ENCODE measurements around the gene C5AR1. TPM values are rescaled to one million over a fixed set of nuclear protein-coding genes. Genes with fewer than 3 reads are reported as not detected.

C5AR1 gene
- total and polyA plus RNA-seq, 9 of the 15 experiments (the other 6 are each of a cell fraction or from before 2014, with no cell fraction given), result 0.06 to 1.6 (median 0.28) TPM; not detected in 3

DNA sequence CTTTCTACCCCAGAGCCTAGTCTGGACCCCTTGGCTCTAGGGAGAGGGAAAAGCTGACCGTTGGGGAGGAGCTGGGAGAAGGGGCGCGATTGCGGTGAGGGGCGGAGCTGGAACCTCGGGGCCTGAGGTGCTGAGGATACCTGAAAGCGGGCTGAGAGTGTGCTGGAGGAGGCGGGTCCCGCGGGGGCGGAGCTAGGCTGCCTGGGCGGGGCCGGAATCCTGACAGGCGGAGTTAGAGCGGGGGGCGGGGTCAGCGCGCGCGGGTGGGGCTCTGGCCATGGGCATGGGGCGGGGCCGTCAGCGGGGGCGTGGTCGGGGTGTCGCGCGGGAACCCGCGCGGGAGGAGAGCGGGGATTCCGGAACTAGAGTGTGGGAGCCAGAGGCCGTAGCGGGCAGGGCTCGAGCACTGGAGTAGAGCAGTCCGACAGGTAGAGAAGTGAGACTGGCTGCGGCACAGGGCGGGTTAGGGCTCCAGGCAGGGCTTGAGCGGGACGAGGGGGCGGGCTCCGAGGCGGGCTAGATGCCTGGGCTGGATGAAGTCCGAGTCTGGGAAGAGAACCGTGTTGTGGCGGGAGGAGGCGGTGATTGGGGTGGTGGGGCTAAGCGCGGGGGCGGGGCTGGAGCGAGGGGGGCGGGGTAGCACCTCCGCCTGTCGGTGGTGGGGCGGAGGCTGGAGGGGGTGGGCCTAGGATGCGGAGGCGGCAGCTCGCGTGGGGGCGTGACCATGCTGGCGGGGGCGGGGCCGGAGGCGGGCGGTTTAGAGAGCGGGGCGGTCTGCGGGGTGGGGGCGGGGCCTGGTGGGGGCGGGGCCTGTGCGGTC, 35.4 kb upstream of the C5AR1 start, which contains the start of gene INAFM1 (continued):
- TF ChIP-seq, protein P1, sequence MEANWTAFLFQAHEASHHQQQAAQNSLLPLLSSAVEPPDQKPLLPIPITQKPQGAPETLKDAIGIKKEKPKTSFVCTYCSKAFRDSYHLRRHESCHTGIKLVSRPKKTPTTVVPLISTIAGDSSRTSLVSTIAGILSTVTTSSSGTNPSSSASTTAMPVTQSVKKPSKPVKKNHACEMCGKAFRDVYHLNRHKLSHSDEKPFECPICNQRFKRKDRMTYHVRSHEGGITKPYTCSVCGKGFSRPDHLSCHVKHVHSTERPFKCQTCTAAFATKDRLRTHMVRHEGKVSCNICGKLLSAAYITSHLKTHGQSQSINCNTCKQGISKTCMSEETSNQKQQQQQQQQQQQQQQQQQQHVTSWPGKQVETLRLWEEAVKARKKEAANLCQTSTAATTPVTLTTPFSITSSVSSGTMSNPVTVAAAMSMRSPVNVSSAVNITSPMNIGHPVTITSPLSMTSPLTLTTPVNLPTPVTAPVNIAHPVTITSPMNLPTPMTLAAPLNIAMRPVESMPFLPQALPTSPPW (CRISPR knock-in tag; IDR thresholded peaks at IDR 0.05), result peak; percentile 77
- TF ChIP-seq SMAD4 (CRISPR knock-in tag; conservative IDR thresholded peaks at IDR 0.05), result no peak; the same call in 1 of the 2 replicates
- peak; percentile 54 for TF ChIP-seq KDM5B (IDR thresholded peaks at IDR 0.05; ENCODE audit: insufficient replicate concordance, low read depth, low read length)
- TF ChIP-seq ZNF79 (CRISPR knock-in tag; IDR thresholded peaks at IDR 0.05; ENCODE audit: low read depth), result no peak
- TF ChIP-seq NCOA1 (IDR thresholded peaks at IDR 0.05; ENCODE audit: low read depth), result no peak
- TF ChIP-seq LCOR (CRISPR knock-in tag; IDR thresholded peaks at IDR 0.05), result peak; percentile 85; the same call in 1 of the 2 replicates
- TF ChIP-seq, protein P2, sequence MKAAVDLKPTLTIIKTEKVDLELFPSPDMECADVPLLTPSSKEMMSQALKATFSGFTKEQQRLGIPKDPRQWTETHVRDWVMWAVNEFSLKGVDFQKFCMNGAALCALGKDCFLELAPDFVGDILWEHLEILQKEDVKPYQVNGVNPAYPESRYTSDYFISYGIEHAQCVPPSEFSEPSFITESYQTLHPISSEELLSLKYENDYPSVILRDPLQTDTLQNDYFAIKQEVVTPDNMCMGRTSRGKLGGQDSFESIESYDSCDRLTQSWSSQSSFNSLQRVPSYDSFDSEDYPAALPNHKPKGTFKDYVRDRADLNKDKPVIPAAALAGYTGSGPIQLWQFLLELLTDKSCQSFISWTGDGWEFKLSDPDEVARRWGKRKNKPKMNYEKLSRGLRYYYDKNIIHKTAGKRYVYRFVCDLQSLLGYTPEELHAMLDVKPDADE (conservative IDR thresholded peaks at IDR 0.05; ENCODE audit: control insufficient read depth, low read depth, low read length), result peak; percentile 52; the same call in 1 of the 2 replicates
- peak; percentile 91 for TF ChIP-seq CHD2 (IDR thresholded peaks at IDR 0.05; ENCODE audit: low read depth, low read length)
- TF ChIP-seq ZNF140 (CRISPR knock-in tag; IDR thresholded peaks at IDR 0.05), result no peak
- TF ChIP-seq EZH2 (IDR thresholded peaks at IDR 0.05; ENCODE audit: borderline replicate concordance, low read depth, low read length), result no peak
- TF ChIP-seq PRMT5 (CRISPR knock-in tag; IDR thresholded peaks at IDR 0.05), result no peak
- TF ChIP-seq DPF2 (IDR thresholded peaks at IDR 0.05), result peak; percentile 38
- TF ChIP-seq RNF2 (IDR thresholded peaks at IDR 0.05), result no peak
- no peak for TF ChIP-seq NR2C1 (IDR thresholded peaks at IDR 0.05)
- no peak for TF ChIP-seq NR2C1 (tag; IDR thresholded peaks at IDR 0.05)
- TF ChIP-seq PHTF2 (CRISPR knock-in tag; IDR thresholded peaks at IDR 0.05), result no peak
- no peak for TF ChIP-seq ZNF316 (IDR thresholded peaks at IDR 0.05)
- TF ChIP-seq TCF7L2 (IDR thresholded peaks at IDR 0.05; ENCODE audit: low read depth, low read length), result no peak
- no peak for TF ChIP-seq TCFL5 (CRISPR knock-in tag; conservative IDR thresholded peaks at IDR 0.05)
- no peak for TF ChIP-seq BRF1 (IDR thresholded peaks at IDR 0.05; ENCODE audit: borderline replicate concordance, extremely low read depth, insufficient read length)
- TF ChIP-seq, protein P3, sequence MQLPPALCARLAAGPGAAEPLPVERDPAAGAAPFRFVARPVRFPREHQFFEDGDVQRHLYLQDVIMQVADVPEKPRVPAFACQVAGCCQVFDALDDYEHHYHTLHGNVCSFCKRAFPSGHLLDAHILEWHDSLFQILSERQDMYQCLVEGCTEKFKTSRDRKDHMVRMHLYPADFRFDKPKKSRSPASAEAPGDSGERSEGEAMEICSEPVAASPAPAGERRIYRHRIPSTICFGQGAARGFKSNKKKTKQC (CRISPR knock-in tag; IDR thresholded peaks at IDR 0.05), result no peak
- no peak for TF ChIP-seq NR2C2 (CRISPR knock-in tag; IDR thresholded peaks at IDR 0.05)
- no peak for TF ChIP-seq NR2C2 (tag; IDR thresholded peaks at IDR 0.05)
- TF ChIP-seq HEY1 (CRISPR knock-in tag; IDR thresholded peaks at IDR 0.05; ENCODE audit: borderline replicate concordance), result no peak
- no peak for TF ChIP-seq ZNF134 (CRISPR knock-in tag; conservative IDR thresholded peaks at IDR 0.05)
- TF ChIP-seq, protein P4, sequence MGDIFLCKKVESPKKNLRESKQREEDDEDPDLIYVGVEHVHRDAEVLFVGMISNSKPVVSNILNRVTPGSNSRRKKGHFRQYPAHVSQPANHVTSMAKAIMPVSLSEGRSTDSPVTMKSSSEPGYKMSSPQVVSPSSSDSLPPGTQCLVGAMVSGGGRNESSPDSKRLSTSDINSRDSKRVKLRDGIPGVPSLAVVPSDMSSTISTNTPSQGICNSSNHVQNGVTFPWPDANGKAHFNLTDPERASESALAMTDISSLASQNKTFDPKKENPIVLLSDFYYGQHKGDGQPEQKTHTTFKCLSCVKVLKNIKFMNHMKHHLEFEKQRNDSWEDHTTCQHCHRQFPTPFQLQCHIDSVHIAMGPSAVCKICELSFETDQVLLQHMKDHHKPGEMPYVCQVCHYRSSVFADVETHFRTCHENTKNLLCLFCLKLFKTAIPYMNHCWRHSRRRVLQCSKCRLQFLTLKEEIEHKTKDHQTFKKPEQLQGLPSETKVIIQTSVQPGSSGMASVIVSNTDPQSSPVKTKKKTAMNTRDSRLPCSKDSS (IDR thresholded peaks at IDR 0.05; ENCODE audit: low read depth, partially characterized antibody), result no peak
- no peak for TF ChIP-seq ZBTB17 (CRISPR knock-in tag; IDR thresholded peaks at IDR 0.05)

Measured in K562 (cell line).